ENCODE data around the gene ANK3.

Gene ANK3

DNA sequence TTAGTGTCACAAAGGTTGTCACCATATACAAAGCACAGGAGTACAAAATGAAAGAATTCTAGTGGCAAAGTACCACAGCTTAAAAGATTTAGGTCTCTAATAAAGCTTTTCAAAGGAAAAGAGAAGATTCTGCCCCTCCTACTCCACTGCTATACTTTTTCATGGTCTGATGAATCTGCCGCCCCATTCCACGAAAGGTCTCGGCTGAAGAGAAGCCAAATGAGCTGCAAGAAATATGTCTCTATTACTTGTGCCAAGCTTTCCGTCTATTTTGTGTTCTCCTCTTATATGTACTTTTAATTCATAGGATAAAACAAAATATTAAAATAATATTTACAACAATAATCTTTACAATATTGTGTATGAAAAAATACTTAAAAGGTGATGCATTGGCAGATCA is 222.6 kb downstream of the ANK3 start:
- no peaks in the 10 kb centered on the region for H3K9me3 Mint-ChIP-seq
- H3K4me3 Mint-ChIP-seq, result no peak overlapping the region
- no peaks in the 10 kb centered on the region for H3K4me1 Mint-ChIP-seq
- TF ChIP-seq, protein P1, sequence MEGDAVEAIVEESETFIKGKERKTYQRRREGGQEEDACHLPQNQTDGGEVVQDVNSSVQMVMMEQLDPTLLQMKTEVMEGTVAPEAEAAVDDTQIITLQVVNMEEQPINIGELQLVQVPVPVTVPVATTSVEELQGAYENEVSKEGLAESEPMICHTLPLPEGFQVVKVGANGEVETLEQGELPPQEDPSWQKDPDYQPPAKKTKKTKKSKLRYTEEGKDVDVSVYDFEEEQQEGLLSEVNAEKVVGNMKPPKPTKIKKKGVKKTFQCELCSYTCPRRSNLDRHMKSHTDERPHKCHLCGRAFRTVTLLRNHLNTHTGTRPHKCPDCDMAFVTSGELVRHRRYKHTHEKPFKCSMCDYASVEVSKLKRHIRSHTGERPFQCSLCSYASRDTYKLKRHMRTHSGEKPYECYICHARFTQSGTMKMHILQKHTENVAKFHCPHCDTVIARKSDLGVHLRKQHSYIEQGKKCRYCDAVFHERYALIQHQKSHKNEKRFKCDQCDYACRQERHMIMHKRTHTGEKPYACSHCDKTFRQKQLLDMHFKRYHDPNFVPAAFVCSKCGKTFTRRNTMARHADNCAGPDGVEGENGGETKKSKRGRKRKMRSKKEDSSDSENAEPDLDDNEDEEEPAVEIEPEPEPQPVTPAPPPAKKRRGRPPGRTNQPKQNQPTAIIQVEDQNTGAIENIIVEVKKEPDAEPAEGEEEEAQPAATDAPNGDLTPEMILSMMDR (IDR thresholded peaks at IDR 0.05), result no peak
- H3K36me3 Mint-ChIP-seq (ENCODE audit: low read depth), result no peaks in the 10 kb centered on the region
- no peak for DNase-seq
- no peak overlapping the region for H3K27ac Mint-ChIP-seq
- H3K27me3 Mint-ChIP-seq (ENCODE audit: low read depth, poor library complexity), result peaks cover 7% of the 10 kb centered on the region

DNA sequence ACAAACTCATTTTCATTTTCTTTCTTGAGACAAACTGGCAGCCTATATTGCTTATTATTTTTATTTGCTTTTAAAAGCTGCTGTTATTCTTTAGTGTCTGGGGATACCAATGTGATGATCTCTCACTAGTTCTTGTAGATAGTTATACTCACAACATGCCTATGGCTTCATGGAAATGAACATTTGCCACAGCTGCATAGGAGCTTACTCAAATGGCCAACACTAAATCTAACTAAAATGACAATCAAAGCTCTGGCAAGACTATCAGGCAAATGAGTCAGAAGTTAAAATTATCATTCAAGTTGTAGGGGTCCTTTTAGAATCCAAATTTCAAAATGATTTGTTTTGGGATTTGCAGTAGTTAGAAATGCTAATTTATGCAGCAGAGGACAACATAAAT is 225.9 kb downstream of the ANK3 start:
- peaks cover 11% of the 10 kb centered on the region for H3K27me3 Mint-ChIP-seq (ENCODE audit: low read depth, poor library complexity)
- no peak overlapping the region for H3K27ac Mint-ChIP-seq
- no peaks in the 10 kb centered on the region for H3K36me3 Mint-ChIP-seq (ENCODE audit: low read depth)
- no peak for DNase-seq
- H3K9me3 Mint-ChIP-seq, result peaks cover 7% of the 10 kb centered on the region
- H3K4me1 Mint-ChIP-seq, result no peaks in the 10 kb centered on the region
- H3K4me3 Mint-ChIP-seq, result no peak overlapping the region
- TF ChIP-seq, protein P1 (IDR thresholded peaks at IDR 0.05), result no peak

DNA sequence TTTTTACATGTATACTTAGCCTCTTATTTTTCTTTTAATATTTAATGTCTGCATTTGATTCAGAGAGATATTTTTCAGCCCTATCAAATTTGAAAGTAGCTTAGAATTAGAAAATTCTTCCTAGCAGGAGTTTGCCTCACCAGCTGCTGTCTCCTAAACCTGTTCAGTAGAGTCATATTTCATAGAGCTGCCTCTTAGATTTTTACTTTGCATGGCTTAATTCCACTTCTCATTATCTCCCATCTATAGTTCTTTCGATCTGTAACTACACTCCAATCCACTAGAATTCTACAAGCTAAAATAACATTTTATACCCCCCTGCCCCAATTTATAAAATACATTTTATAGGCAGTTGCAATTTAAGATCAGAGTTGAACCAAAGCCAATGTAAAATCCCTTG is 227.0 kb downstream of the ANK3 start:
- TF ChIP-seq, protein P1 (IDR thresholded peaks at IDR 0.05), result no peak
- no peaks in the 10 kb centered on the region for H3K36me3 Mint-ChIP-seq (ENCODE audit: low read depth)
- DNase-seq, result no peak
- no peak overlapping the region for H3K4me3 Mint-ChIP-seq
- peaks cover 11% of the 10 kb centered on the region for H3K27me3 Mint-ChIP-seq (ENCODE audit: low read depth, poor library complexity)
- H3K4me1 Mint-ChIP-seq, result no peaks in the 10 kb centered on the region
- peaks cover 7% of the 10 kb centered on the region for H3K9me3 Mint-ChIP-seq
- no peak overlapping the region for H3K27ac Mint-ChIP-seq

DNA sequence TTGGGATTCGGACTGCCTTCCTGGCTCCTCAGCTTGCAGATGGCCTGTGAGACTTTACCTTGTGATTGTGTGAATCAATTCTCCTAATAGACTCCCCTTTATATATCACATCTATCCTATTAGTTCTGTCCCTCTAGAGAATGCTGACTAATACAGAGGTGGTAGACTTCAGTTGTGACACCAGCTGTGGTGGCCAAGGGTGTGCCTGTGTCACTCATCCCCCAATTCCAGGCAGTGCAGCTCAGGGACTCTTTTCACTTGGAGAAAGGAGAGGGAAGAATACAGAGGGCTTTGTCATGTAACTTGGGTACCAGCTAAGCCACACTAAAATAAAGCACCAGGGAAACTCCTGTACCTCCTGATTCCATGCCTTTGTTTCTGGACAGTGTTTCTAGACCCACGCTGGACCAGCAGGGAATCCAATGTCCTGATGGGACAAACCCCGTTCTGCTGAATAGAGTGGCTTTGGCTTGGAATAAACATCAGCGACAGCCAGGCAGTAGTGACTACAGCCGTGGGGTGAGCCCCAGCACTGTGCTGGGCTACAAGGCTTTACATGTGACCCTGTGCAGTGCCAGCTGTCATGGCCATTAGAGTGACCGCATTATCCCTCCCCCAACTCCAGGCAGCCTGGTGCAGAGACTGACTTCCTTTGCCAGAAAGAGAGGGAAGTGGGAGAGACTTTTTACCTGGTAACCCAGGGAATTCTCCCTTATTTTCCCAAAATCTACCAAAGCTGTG is 233.6 kb downstream of the ANK3 start:
- peaks cover 4% of the 10 kb centered on the region for H3K27me3 Mint-ChIP-seq (ENCODE audit: low read depth, poor library complexity)
- DNase-seq, result no peak
- no peaks in the 10 kb centered on the region for H3K36me3 Mint-ChIP-seq (ENCODE audit: low read depth)
- no peak overlapping the region for H3K4me3 Mint-ChIP-seq
- H3K4me1 Mint-ChIP-seq, result no peaks in the 10 kb centered on the region
- H3K27ac Mint-ChIP-seq, result no peak overlapping the region
- TF ChIP-seq, protein P1 (IDR thresholded peaks at IDR 0.05), result no peak
- peaks cover 8% of the 10 kb centered on the region for H3K9me3 Mint-ChIP-seq

DNA sequence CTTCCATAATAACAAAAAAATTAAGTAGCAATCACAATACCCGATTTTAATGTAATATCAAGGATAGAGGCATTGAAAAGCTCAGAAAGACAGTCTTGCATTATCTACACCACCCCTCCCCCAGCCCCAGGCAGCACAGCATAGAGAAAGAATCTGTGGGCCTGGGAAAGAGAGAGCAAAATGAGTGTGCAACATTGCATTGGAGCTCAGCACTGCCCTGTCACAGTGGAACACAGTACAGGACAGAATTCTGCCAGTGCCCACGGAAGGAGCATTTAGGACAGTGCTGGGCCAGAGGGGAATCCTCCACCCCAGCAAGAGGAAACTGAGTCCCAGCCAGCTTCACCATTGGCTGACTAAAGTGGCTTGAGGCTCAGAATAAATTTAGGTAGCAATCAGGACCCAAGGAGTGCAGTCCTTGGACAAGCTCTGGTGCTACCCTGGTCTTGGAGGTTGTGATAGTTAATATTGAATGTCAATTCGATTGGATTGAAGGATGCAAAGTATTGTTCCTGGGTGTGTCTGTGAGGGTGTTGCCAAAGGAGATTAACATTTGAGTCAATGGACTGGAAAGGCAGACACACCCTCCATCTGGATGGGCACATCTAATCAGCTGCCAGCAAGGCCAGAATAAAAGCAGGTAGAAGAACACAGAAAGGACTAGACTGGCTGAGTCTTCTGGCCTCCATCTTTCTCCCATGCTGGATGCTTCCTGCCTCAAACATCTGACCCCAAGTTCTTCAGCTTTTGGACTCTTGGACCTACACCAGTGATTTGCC is 234.4 kb downstream of the ANK3 start:
- no peak overlapping the region for H3K27ac Mint-ChIP-seq
- peaks cover 10% of the 10 kb centered on the region for H3K9me3 Mint-ChIP-seq
- no peak overlapping the region for H3K4me3 Mint-ChIP-seq
- TF ChIP-seq, protein P1 (IDR thresholded peaks at IDR 0.05), result no peak
- H3K27me3 Mint-ChIP-seq (ENCODE audit: low read depth, poor library complexity), result no peaks in the 10 kb centered on the region
- peaks cover 5% of the 10 kb centered on the region for H3K36me3 Mint-ChIP-seq (ENCODE audit: low read depth)
- no peak for DNase-seq
- H3K4me1 Mint-ChIP-seq, result no peaks in the 10 kb centered on the region
